HepG2 (cell line): ENCODE data around the gene XIAP. TPM values are rescaled to one million over a fixed set of nuclear protein-coding genes. Genes with fewer than 3 reads are reported as not detected.
"Not testable (repeated sequence)": the region's sequence is repeated elsewhere in the genome, so short reads cannot be mapped to it uniquely, and the experiment has no call there.

Source experiments
- ATAC-seq: fragments of 200-7000 bp; cut with Tn5 transposase; 3 replicates; pipeline ENCODE4 v1.9.1; 2020; ENCODE audit warnings: mild to moderate bottlenecking, moderate library complexity
- BruUV-seq: library from RNA; stranded (reverse); fragments of 400-500 nt; replicated peaks from 2 replicates; lab custom pipeline; 2021; lab: Mats Ljungman, UMichigan
- CTCF ChIA-PET: fragments of 300-600 bp; formaldehyde crosslinking; extraction: SDS; loops from one replicate; lab custom pipeline; 2021; ENCODE audit warnings: low total read pairs, inconsistent platforms, low intra/inter-chr PET ratio; lab: Yijun Ruan, JAX
- POLR2A ChIA-PET: fragments of 350-600 bp; sonication (Branson Sonifier 250); formaldehyde crosslinking; loops from one replicate; lab custom pipeline; 2020; ENCODE audit warnings: antibody characterized with exemption, inconsistent platforms; lab: Yijun Ruan, JAX
- DNase-seq: peaks from one replicate; pipeline ENCODE4 v3.0.0-alpha.2; 2015; ENCODE audit warnings: low spot score
- FAIRE-seq: peaks from 3 replicates; lab custom pipeline; 2011; peaks lifted over from hg19 to GRCh38; lab: Jason Lieb, UNC
- H2AFZ ChIP-seq: one replicate; pipeline ENCODE4 v1.6.1; 2011; ENCODE audit warnings: low read length, inconsistent platforms
- H3K27ac ChIP-seq: fragments of 300-600 bp; 3 replicates; pipeline ENCODE4 v1.8.0; 2011; ENCODE audit warnings: mixed run types, mild to moderate bottlenecking, mixed read lengths, low read length, inconsistent platforms; ENCODE audit not compliant: insufficient read depth; ENCODE audit errors: extremely low read length
- H3K27me3 ChIP-seq, 2 experiments: fragments of 200-600 bp in 1 of 2; 2 replicates in 1 of 2; 3 replicates in 1 of 2; pipeline versions ENCODE4 v1.6.0 to v1.8.0; 2011; ENCODE audit warnings: low read length in 2 of 2, mild to moderate bottlenecking in 2 of 2, moderate library complexity in 2 of 2, inconsistent platforms in 1 of 2; ENCODE audit not compliant: insufficient read depth in 2 of 2, control insufficient read depth in 1 of 2
- H3K36me3 ChIP-seq, 2 experiments: fragments of 200-600 bp in 1 of 2; replicated peaks in 1 of 2; 2 replicates in 1 of 2; 3 replicates in 1 of 2; pipeline versions ENCODE4 v1.5.1 to v1.8.0; 2011; ENCODE audit warnings: low read length in 2 of 2, inconsistent platforms in 1 of 2; ENCODE audit not compliant: insufficient read depth in 2 of 2, control insufficient read depth in 1 of 2
- H3K4me1 ChIP-seq: 2 replicates; pipeline ENCODE4 v1.5.1; 2012; ENCODE audit warnings: low read length, inconsistent platforms; ENCODE audit not compliant: insufficient read depth
- H3K4me2 ChIP-seq: 2 replicates; pipeline ENCODE4 v1.6.0; 2011; ENCODE audit warnings: low read depth, low read length, inconsistent platforms
- H3K4me3 ChIP-seq, 3 experiments: fragments of 200-600 bp in 1 of 3; sonication (generic), shearing (Covaris generic) in 1 of 3; replicated peaks in 1 of 3; 2 replicates each; pipeline ENCODE4 v1.5.1; 2011 to 2016; ENCODE audit warnings: low read length in 3 of 3, inconsistent platforms in 2 of 3, low read depth in 2 of 3, mild to moderate bottlenecking in 2 of 3, control low read depth in 1 of 3, mixed read lengths in 1 of 3; ENCODE audit not compliant: insufficient read depth in 1 of 3
- H3K79me2 ChIP-seq: one replicate; pipeline ENCODE4 v1.6.1; 2011; ENCODE audit warnings: low read length, inconsistent platforms; ENCODE audit not compliant: insufficient read depth
- H3K9ac ChIP-seq: 2 replicates; pipeline ENCODE4 v1.6.0; 2011; ENCODE audit warnings: mild to moderate bottlenecking, low read depth, low read length, inconsistent platforms; ENCODE audit not compliant: insufficient read depth
- H3K9me3 ChIP-seq: 2 replicates; pipeline ENCODE4 v1.5.1; 2012; ENCODE audit warnings: mild to moderate bottlenecking, low read length
- H4K20me1 ChIP-seq: 2 replicates; pipeline ENCODE4 v1.6.0; 2011; ENCODE audit warnings: inconsistent platforms, mild to moderate bottlenecking, low read length, moderate library complexity; ENCODE audit not compliant: insufficient read depth
- CEBPB ChIP-seq: IDR thresholded peaks from 2 replicates; pipeline ENCODE4 v1.6.1; 2011; ENCODE audit warnings: low read depth, low read length, improper control_type of control experiment, borderline replicate concordance
- CEBPG ChIP-seq: IDR thresholded peaks from 2 replicates; pipeline ENCODE4 v1.6.1; 2016
- RFX3 ChIP-seq: IDR thresholded peaks from 2 replicates; pipeline ENCODE4 v1.6.1; 2016; ENCODE audit warnings: missing biosample characterization, missing genetic modification reagents
- ZNF773 ChIP-seq: sonication (generic); formaldehyde crosslinking; IDR thresholded peaks from 2 replicates; pipeline ENCODE4 v1.4.0; 2020; ENCODE audit warnings: missing genetic modification reagents, borderline replicate concordance
- whole genome bisulfite sequencing: methylation state at CpG from one replicate; pipeline ENCODE4 v1.1.6; 2017; ENCODE audit warnings: low lambda C conversion rate; 5-methylcytosine and 5-hydroxymethylcytosine counted together
- in situ Hi-C: cut with HindIII; loops from 2 replicates; pipeline ENCODE4 v1.10.0; 2017; ENCODE audit warnings: low pct_unique_long_range_greater_than_20kb; ENCODE audit not compliant: extremely low pct_ligation_motif_present
- intact Hi-C: fragments of 100-400 bp; cut with micrococcal nuclease; formaldehyde crosslinking; loops from one replicate; pipeline ENCODE4 v1.10.0; 2022; ENCODE audit not compliant: unreplicated experiment
- polyA plus RNA-seq, 8 experiments: library from polyadenylated mRNA; depleted of rRNA in 3 of 8; stranded (reverse) in 7 of 8; unstranded in 1 of 8; fragments of >200 nt; fragmentation: Illumina TruSeq in 4 of 8; extraction: Trizol in 4 of 8; gene quantifications; 2 replicates each; pipeline versions ENCODE4 v1.2.1 to v1.2.3, GENCODE V29; 2011 to 2016; ENCODE audit warnings: low read depth in 4 of 8, missing spikeins in 1 of 8, mixed read lengths in 1 of 8; ENCODE audit not compliant: insufficient read depth in 1 of 8
- total RNA-seq, 5 experiments: library from RNA; depleted of rRNA; stranded (reverse); fragments of >200 nt; fragmentation: Illumina TruSeq; extraction: Trizol; gene quantifications; 2 replicates each; pipeline ENCODE4 v1.2.3, GENCODE V29; 2016; ENCODE audit warnings: low read depth in 1 of 5

XIAP gene
- total and polyA plus RNA-seq, 2 of the 13 experiments (the other 11 are each of a cell fraction or from before 2014, with no cell fraction given) = 12.9 to 29.5 TPM

DNA sequence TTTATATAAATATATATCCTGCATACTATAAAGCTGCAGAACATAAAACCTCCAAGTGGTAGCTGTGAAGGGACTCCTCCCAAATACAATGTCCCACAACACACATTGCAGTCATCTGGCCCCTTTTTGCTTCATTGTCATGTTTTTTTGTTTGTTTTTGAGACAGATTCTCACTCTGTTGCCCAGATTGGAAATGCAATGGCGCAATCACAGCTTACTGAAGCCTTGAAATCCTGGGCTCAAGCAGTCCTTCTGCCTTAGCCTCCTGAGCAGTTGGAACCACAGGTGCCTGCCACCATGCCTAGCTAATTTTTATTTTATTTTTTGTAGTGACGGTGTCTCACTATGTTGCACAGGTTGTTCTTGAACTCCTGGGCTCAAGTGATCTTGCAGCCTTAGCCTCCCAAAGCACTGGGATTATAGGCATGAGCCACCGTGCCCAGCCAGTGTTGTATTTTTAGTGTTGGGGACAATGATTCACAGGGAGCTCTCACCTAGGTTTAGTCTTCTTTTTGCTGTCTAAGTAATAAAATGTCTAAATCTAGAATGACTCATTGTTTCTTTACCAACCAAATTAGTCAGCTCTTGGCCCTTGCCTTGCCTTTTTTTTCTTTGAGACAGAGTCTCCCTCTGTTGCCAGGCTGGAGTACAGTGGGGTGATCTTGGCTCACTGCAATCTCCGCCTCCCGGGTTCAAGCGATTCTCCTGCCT, 24.0 kb upstream of the XIAP start:
- no peak for FAIRE-seq
- Histone ChIP-seq H2AFZ (no peak overlapping the region), H3K27ac (no peak overlapping the region)

DNA sequence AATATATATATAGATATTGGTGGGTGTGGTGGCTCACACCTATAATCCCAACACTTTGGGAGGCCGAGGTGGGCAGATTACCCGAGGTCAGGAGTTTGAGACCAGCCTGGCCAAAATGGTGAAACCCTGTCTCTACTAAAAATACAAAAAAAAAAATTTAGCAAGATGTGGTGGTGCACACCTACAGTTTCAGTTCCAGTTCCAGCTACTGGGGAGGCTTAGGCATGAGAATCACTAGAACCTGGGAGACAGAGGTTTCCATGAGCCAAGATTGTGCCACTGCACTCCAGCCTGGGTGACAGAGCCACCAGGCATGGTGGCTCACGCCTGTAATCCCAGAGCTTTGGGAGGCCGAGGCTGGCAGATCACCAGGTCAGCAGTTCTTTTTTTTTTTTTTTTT, 14.7 kb upstream of the XIAP start:
- H4K20me1 ChIP-seq, CTCF ChIA-PET, BruUV-seq, DNase-seq, H3K4me3 ChIP-seq, H3K79me2 ChIP-seq, intact Hi-C loops, H2AFZ ChIP-seq, H3K9ac ChIP-seq, in situ Hi-C loops, H3K27ac ChIP-seq, FAIRE-seq, H3K9me3 ChIP-seq, H3K4me2 ChIP-seq, H3K36me3 ChIP-seq, H3K4me1 ChIP-seq, POLR2A ChIA-PET, ATAC-seq, H3K27me3 ChIP-seq: not testable (repeated sequence)
- 26% methylated on average over 4 of the region's 4 CpGs for WGBS

More for the DNA sequence above, 24.0 kb upstream of the XIAP start:
- Histone ChIP-seq H3K27me3 (no peaks in the 10 kb centered on the region), H3K4me3 (no peak overlapping the region), H3K4me2 (no peak overlapping the region), H3K79me2 (no peaks in the 10 kb centered on the region), H3K9ac (no peak overlapping the region), H3K9me3 (no peaks in the 10 kb centered on the region), H4K20me1 (no peaks in the 10 kb centered on the region), H3K4me1 (peaks cover 41% of the 10 kb centered on the region), H3K36me3 (no peaks in the 10 kb centered on the region)
- no peak for TF ChIP-seq ZNF773 (CRISPR knock-in tag)
- peak; percentile 38; the same call in 1 of the 2 replicates for TF ChIP-seq CEBPG (CRISPR knock-in tag)
- TF ChIP-seq RFX3 (CRISPR knock-in tag) = no peak
- TF ChIP-seq CEBPB = peak; percentile 61; the same call in 1 of the 2 replicates
- no TSS peak for BruUV-seq
- ChIA-PET POLR2A (interaction anchor here (1.1 kb wide), 1 partner anchor 25 kb away, joined by 3 read pairs; no protein-coding TSS in a partner anchor), CTCF (no interaction called here)
- no peak for DNase-seq
- intact Hi-C loops = no loop called here
- WGBS = 78% methylated on average over 6 of the region's 6 CpGs
- in situ Hi-C loops = loop anchor here (10.0 kb wide), 1 partner anchor 139 kb away; no protein-coding TSS in a partner anchor
- ATAC-seq = no peak
